Measurements from ENCODE around the gene CDC42BPA.
"Not testable (repeated sequence)": the region's sequence is repeated elsewhere in the genome, so short reads cannot be mapped to it uniquely, and the experiment has no call there.

The CDC42BPA gene

DNA sequence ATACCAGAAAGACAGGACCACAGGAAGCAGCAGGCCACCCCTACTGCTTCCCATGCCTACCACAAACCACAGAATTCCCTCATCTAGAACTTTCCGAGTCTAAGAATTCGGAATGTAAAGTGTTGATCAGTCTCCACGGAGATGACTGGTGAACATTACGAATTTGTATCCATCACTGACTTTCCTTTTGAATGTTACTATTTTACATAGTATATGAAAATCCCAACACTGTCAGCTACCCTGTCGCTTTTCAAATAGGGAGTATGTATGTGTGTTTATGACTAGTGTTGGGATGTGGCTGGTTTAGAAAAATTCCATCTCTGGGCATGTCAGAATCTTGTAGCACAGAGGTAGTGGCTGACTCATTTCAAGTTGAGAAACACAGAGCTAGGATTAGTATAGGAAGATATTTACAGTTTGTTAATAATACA, 260.0 kb downstream of the CDC42BPA start:
- DNase-seq: no peak

DNA sequence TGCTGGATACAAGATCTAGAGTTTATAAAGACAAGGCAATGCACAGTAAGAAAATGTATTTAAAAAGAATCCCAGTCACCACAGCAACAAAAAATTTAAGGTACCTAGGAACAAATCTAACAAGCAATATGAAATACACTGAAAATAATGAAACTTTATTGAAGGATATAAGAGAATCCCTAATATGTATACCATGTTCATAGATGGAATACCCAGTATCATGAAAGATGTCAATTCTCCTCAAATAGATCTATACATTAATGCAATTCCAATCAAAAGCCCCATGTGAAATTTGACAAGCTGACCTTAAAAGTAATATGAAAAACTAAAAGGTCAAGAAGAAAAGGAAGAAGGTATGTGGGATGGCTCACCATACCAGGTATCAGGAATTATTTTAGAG, 269.0 kb downstream of the CDC42BPA start:
- no peak for DNase-seq

DNA sequence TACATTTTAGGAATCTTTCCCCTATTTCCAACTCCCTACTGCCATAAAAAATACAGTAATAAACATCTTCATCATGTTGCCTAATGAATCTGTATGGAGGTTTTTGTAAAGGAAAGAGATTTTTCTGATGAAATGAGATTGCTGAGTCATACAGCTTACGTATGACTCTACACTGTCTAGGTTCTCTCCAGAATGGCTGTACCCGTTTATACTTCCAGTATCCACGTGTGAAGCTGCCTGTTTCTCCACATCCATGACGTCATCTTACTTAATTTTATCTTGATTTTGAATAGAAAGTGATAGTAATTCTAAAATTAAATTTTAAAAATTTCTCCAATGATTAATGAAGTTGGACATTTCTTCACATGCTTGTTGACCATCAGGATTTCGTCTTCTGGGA, 274.5 kb downstream of the CDC42BPA start:
- DNase-seq: no peak

DNA sequence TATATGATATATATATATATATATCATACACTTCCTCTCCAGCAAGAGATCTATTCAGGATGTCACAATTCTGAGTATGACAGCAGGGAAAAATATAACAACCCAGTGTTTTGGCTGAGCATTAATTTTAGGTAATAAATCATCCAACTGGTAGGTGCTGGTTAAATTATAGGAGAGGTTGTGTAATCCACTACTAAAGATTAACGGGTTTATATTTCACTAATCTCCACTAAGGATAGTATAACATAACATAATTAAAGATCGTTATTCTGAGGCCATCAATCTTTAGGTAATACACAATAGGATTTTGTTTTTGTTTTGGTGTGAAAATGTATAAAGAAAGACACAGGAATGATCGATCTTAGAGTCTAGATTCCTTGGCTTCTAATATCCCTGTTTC, 276.0 kb downstream of the CDC42BPA start:
- no peak for DNase-seq

DNA sequence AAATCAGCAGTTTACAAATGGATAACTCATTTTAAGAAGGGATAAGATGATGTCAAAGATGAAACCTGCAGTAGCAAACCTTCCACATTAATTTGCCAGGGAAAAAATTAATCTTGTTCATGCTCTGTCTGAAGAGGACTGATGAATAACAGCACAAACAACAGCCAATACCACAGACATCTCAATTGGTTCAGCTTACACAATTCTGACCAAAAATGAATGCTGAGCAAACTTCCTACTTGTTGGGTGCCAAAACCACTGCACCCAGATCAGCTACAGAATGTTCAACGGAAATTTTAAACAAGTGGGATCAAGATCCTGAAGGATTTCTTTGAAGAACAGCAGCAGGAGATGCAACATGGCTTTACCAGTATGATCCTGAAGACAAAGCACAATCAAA, 279.9 kb downstream of the CDC42BPA start:
- no peak for DNase-seq

DNA sequence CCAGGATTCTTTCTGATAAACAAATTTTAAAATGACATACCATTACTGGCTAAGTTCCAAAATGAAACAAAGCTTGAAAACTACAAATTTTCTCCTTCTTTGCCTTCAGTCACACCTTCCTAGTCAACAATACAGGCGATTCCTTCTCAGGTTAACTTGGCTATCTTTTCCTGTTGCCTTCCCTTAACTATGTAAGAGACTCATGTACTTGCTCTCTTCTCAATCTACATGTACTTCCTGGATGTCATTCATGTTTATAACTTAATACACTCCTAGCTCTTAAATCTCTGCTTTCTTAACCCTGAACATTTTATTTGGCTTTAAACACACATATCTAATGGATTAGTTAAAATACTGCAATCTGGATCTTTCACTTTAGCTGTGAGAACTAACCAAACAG, 281.2 kb downstream of the CDC42BPA start:
- DNase-seq: no peak

DNA sequence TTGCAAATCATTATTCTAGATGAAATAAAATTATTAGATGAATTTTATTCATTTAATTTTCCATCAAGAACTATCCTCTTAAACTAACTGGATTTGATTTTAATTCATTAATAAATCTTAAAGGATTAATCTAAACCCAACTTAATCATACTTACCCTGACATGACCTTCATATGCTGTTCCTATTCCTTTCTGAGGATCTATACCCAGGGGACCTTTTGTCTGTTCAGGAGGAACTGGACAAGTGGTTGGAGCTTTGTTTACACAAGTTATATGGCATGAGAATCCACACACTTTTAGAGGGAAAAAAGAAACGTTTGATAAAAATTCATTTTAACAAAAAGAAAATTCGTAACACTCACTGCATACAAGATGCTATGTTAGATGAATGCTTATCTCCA, 283.0 kb downstream of the CDC42BPA start:
- DNase-seq: no peak

DNA sequence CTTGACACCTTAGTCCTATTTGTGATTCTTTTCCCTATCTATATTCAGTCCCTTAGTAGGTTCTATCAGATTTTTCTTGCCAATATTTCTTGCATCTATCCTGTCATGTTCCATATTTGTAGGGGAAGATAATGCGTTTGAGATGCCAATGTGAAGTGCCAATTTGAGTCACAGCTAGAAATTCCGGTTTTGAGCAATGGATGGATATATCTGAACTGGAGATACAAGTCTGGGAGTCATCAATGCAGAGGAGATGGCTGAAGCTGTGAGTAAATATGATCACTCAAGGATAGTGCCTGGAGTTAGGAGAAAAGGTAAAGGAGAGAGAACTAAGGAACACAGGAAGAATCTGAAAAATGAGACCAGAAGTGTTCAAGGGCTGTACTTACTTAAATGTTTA, 284.4 kb downstream of the CDC42BPA start:
- no peak for DNase-seq

DNA sequence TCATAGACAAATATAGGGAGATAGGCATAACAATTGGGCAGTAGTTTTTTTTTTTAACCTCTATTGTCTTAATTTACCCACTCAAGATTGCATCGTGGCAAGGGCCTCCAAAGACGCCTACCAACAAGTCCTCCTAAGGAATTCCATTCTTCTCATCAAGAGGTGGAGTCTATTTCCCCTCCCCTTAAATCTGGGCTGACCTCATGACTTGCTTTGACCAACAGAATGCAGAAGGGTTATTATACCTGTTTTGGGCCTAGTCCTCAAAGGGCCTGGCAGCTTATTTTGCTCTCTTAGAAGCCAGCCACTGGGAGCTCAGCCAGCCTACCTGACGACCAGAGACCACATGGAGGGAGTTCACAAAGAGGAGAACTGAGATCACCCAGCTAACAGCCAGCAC, 285.9 kb downstream of the CDC42BPA start:
- DNase-seq: no peak

DNA sequence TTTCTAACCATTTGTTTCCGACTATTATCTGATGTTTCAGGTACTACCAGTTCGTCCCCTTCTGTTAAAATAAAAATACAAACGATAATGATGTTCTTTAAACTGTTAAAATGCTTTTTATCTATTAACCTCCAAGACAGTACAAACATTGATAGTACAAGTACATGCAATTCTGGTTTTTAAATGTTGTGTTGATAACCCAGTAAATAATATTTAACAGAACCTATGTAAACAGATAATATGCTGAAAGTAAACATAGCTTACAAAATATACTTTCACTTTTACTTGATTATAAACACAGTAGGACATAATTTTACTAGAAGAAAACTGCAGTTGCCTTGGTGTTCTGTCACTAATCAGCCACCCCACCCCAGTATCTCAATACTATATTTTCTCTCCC, 301.3 kb downstream of the CDC42BPA start:
- DNase-seq: no peak

DNA sequence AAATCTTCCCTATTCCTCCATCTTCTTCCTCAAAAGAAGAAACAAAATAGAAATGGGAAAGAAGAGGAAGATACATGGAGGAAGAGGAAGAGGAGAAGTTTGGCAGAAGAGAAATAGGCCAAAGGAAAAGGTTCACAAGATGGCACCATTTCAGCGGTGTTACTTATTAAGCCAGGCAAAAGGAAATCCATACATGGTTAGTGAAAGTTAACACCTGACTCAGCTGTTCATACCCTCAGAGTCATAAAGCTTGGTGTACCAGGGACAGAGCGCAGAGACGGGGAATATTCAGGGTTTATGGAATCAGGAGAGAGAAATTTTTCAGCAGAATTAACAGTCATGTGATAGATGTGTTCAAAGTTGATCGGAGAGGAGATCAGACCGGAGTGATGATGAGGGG, 307.6 kb downstream of the CDC42BPA start:
- no peak for DNase-seq

DNA sequence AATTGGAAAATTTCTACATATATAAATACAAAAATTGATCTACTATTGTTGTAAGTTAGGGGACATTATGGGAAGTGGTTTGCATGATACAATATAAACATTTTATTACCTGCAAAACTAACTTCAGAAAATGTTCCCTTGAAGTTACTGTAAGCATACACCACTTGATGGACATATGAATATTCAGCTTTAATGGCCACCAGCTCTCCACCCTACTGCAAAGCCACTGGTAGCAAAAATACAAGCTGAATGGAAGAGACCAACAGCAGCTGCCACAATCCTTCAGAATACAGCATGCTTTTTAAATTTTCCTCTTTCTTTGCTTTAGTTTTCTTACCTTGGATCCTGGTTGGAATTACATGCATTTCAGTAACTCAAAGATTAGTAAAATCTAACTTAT, 308.4 kb downstream of the CDC42BPA start:
- no peak for DNase-seq

DNA sequence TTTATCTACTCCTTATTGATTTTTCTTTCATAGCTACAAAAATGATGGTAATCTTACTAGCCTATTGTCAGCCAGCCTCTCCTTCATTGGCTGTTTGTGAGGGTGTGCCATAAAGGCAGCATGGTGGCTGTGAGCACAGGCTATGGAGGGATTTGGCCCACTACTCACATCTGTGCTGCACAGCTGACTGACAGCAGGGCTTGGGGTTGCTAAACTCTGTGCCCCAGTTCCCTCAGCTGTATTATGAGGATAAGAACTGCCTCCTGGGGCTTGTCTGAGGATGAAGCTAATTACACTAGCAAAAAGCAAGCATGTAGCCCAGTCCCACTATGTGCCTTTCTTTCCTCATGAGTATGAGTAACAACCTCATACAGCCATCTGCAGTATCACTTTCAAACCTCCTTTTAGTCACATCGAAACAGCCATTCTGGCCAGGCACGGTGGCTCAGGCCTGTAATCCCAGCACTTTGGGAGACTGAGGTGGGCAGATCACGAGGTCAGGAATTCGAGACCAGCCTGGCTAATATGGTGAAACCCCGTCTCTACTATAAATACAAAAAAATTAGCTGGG, 312.0 kb downstream of the CDC42BPA start:
- no peak for DNase-seq

DNA sequence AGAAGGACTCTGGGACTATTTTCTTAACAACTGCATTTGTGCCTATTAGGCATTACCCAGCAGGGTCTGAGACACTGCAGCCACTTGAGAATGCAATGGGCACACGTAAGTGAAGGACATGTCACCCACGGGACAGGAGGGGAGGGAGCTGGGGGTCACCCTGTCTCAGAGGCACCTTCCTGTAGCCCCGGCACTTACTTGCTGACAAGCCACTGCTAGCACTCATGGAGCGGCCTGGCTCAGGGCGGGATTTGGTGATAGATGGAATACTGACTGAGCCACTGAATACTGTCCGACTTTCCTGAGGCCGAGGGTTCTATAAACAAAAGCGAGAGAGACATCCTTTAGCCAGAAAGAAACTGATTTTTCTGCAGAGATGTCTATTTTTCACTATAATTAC, 313.5 kb downstream of the CDC42BPA start:
- DNase-seq: no peak

DNA sequence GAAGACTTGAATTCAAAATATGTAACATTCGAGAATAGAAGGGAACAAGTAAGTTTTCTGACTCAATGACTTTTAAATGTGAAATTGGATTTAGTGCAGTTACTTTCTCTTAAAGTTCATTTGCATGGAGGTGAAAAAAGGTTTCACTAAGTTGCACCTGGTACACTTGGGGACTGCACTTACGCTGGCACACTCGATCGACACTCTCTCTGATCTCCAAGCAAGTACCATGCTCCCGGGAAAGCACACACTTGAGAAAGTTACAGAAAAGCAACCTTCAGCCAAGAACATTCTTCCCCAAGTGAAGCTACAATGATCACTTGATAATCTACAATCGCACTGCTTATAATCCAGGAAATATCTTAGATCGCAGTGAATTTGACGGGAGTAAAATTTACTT, 315.1 kb downstream of the CDC42BPA start:
- DNase-seq: no peak

DNA sequence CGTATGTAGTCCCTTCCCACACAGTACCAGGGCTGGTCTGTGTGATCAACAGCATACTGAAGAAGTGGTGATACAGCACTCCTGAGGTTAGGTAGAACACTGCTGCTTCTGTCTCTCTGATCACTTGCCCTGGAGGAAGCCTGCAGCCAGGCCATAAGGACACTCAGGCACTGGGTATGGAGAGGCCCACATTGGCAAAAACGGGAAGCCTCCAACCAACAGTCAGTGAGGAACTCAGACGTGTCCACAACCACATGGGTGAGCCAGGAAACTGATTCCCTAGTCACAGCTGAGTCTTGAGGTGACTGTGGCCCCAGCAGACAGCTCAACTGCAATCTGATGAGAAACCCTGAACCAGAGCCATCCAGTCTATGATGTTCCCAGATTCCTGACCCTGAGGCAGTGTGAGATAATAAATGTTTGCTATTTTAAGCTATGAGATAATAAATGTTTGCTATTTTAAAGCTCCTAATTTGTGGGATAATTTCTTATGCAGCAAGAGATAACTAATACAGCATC, 315.7 kb downstream of the CDC42BPA start:
- no peak for DNase-seq

DNA sequence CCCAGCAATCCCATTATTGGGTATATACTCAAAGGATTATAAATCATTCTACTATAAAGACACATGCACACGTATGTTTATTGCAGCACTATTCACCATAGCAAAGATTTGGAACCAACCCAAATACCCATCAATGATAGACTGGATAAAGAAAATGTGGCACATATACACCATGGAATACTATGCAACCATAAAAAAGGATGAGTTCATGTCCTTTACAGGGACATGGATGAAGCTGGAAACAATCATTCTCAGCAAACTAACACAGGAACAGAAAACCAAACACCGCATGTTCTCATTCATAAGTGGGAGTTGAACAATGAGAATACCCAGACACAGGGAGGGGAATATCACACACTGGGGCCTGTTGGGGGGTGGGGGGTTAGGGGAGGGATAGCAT, 318.7 kb downstream of the CDC42BPA start:
- not testable (repeated sequence) for DNase-seq

DNA sequence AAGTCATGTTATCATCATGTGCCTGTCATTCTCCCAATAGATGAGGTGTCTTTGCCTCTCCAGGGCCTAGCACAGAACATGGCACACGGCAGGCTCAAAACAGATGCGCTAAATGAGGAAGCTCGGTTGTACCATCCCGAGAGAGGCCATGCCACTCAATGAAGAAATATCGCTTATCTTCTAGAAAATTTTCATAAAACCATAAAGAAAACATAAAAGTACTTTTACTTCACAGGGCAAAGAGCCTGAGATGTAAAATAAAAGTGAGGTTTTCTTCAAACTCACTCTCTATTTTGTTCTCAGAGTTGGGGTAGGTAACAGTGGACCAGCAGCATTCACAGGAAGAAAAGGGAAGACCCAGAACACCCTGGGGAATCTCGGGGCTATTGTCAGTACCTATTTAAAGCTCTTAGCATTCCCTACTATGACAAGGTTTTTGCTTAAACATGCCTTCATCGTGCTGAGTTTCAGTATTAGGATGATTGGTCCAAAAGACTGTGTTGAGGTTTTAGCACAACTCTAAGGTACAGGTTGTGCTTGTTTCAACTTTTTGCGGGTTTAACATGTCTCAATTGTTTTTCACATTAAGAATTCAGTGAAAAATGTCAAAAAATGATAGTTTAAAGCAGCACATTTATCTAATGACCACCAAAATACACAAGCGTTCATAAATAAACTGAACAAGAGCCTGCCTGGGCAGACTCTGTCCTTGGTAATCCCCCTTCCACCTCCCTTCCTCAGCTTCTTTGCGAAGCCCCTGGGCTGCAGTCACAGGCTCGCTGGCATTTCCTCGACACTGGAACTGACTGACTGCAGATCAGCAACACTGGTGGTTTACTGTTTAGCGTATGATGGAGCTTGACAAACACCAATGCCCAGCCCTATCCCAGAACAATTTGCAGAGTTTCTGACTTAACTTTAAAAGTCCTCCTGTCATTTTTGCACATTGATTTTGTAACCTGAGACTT, 322.6 kb downstream of the CDC42BPA start:
- no peak for DNase-seq

DNA sequence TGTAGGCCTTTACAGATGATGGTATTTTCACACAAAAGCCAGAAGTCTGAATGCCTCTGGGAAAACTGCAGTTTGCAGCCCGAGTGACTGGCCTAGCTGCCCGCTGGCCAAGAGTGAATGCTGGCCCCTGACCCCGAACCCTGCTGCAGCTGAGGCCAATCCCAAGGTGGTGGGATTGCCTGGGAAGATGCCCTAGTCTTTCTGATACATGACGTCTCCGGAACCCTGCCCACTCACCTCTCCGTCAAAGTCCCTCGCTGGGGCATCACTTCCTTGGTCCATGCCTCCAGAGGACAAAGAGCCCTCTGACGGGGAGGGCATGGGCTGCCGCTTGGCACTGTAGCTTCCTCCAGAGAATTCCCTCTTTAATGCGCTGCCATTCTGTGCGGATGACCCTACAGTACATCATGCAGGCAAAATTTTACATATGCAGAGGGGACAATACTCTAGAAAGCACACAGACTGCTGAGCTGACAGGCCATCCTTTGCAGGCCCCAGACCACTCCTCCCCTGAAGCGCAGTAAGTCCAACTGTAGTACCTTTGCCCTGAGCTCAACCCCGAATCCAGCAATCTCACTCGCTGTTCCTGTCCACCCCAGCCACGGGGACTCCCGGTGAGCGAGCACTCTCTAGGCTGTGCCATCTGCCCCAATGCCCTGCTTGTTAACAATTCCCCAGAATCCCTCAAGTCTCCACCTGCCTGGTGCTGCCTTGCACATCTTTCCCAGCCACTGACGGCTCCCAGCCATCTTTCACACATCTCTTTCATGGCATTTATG, 323.5 kb downstream of the CDC42BPA start:
- no peak for DNase-seq

DNA sequence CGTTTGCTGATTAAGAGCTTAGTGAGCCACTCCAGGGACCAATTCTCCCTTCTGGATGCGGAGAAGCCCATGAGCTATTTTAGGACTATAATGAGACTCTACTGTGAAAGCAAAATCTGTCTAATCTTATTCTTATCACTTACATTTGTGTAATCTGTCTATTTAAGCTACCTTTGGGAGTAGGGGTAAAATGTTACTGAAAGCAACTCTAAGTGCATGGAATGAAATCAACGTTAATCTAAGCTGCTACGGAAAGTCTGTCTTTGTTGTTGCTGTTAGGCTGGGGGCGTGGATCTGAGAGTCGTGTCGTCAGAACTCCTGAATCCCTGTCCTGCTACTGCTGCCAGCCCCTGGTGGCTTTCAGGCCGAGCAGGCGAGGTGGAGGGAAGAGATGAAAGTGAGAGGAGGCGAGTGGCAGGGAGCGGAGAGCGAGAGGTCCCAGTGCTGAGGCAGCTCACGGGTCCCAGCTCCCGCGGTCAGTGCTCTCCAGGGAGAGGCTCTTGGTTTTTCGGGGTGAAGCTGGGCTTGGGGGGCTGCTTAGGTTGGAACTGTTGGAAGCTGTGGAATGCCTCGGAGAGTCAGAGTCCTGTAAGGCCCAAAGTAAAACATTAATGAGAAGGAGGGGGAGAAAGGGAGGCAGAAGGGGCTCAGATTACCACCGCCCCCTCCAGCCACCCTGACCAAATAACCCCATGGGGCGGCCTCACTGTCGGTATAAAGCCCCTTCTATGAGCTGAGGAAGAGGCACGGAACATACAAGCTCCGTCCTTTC, 324.3 kb downstream of the CDC42BPA start:
- no peak for DNase-seq

DNA sequence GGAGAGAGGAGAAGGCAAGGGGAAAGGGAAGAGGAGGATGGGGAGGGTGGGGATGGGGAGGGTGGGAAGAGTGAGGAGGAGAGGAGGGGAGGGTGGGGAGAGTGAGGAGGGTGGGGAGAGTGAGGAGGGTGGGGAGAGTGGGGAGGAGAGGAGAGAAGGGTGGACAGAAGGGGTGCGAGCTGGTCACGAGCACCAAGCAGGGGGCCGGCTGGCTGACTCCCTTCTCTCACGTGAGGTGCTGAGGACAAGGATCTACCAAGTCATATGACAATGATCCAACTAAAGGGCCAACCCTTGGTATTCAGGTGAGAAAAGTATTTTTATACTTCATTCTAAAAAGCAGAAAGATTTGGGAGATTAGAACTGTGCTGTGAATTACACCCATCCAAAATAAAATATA, 326.4 kb downstream of the CDC42BPA start:
- DNase-seq: no peak

DNA sequence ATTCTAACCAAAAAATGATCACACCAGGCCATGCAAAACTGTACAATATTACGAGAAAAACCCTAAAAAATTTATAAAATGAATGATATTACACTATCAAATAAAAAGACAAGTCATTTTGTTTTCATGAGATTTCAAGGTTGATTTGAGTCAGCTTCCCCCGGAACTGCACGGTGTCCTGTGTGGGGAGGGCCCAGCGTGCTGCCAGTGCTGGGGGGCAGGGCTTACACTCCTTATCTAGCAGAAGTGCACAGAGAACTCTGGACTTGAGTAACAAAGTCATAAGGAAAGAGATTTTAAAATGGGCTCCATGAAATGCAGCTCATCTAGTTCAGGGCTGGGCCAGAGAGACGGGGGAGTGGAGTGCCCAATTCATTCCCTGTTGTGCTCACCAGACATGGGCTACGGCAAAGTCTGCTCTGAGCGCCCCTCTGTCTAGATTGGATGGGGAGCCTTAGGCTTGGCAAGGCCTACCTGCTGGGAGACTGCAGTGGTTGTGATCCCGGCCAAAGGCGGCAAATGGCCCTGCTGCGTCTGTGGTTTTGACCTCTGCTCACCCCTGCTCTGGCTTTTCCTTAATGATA, 328.1 kb downstream of the CDC42BPA start:
- no peak for DNase-seq
